ENCODE data around the gene TP53AIP1. TPM values are rescaled to one million over a fixed set of nuclear protein-coding genes. Genes with fewer than 3 reads are reported as not detected.

TP53AIP1 gene
- total RNA-seq, 1 donor: not detected

GRCh38 chr11:128890216-128890542, 52.5 kb downstream of the TP53AIP1 start:
- no peak for DNase-seq (ENCODE audit: low read depth)
- no peak for TF ChIP-seq CTCF (IDR thresholded peaks at IDR 0.05; ENCODE audit: insufficient read depth, low read length)
- H3K4me3 ChIP-seq (ENCODE audit: low read depth, low read length): peak overlapping the region; percentile 60

GRCh38 chr11:128889657-128890213, 52.9 kb downstream of the TP53AIP1 start:
- no peak for DNase-seq (ENCODE audit: low read depth)
- TF ChIP-seq CTCF (IDR thresholded peaks at IDR 0.05; ENCODE audit: insufficient read depth, low read length): no peak
- no peak overlapping the region for H3K4me3 ChIP-seq (ENCODE audit: low read depth, low read length)

- TF ChIP-seq CTCF (IDR thresholded peaks at IDR 0.05; ENCODE audit: insufficient read depth, low read length): no peak
- no peak for DNase-seq (ENCODE audit: low read depth)
- H3K4me3 ChIP-seq (ENCODE audit: low read depth, low read length): no peak overlapping the region
Measured at GRCh38 chr11:128888034-128888985, 54.4 kb downstream of the TP53AIP1 start.

GRCh38 chr11:128886406-128887124, 56.1 kb downstream of the TP53AIP1 start:
- DNase-seq (ENCODE audit: low read depth): no peak
- TF ChIP-seq CTCF (IDR thresholded peaks at IDR 0.05; ENCODE audit: insufficient read depth, low read length): no peak
- H3K4me3 ChIP-seq (ENCODE audit: low read depth, low read length): no peak overlapping the region

Other genes starting within 250 kb of the TP53AIP1 start
- 2.6 and 10.1 TPM in 2 replicates for gene FLI1, start 248.8 kb downstream of the TP53AIP1 start, total RNA-seq (ENCODE audit: low replicate concordance)
- gene KCNJ1, start 75.6 kb downstream of the TP53AIP1 start, total RNA-seq (ENCODE audit: low replicate concordance): 0.25 TPM in 1 of 2 replicates, not detected in the other
- gene KCNJ5, start 51.5 kb downstream of the TP53AIP1 start, total RNA-seq (ENCODE audit: low replicate concordance): 0.09 TPM in 1 of 2 replicates, not detected in the other
- gene ARHGAP32, start 249.5 kb upstream of the TP53AIP1 start, total RNA-seq (ENCODE audit: low replicate concordance): 18.1 and 20.1 TPM in 2 replicates